ENCODE results near the gene GATA3. TPM values are rescaled to one million over a fixed set of nuclear protein-coding genes. Genes with fewer than 3 reads are reported as not detected.

GATA3 gene
- total RNA-seq, 1 donor from 2014 or later: 3.2 TPM

- no peak for ATAC-seq
- no peak for DNase-seq
- intact Hi-C loops (cut with DNase I): no loop called here
- Histone ChIP-seq H3K4me3 (no peak overlapping the region), H3K27ac (no peak overlapping the region), H3K27me3 (peaks cover 96% of the 10 kb centered on the region), H3K9me3 (no peaks in the 10 kb centered on the region), H3K4me1 (peaks cover 41% of the 10 kb centered on the region), H3K36me3 (no peaks in the 10 kb centered on the region)
- TF ChIP-seq CTCF (IDR thresholded peaks at IDR 0.05): no peak
Measured at GRCh38 chr10:8052341-8052955, 2.0 kb upstream of the GATA3 start.

GRCh38 chr10:8052956-8053445, 1.5 kb upstream of the GATA3 start:
- Histone ChIP-seq H3K9me3 (no peaks in the 10 kb centered on the region), H3K27ac (no peak overlapping the region), H3K4me1 (peaks cover 41% of the 10 kb centered on the region), H3K4me3 (peak overlapping the region; percentile 55), H3K36me3 (no peaks in the 10 kb centered on the region), H3K27me3 (peaks cover 90% of the 10 kb centered on the region)
- intact Hi-C loops (cut with DNase I): no loop called here
- DNase-seq (no peak), ATAC-seq (no peak)
- TF ChIP-seq CTCF (IDR thresholded peaks at IDR 0.05): no peak

- intact Hi-C loops (cut with DNase I): no loop called here
- Histone ChIP-seq H3K4me3 (peak overlapping the region; percentile 55), H3K9me3 (no peaks in the 10 kb centered on the region), H3K36me3 (no peaks in the 10 kb centered on the region), H3K27ac (no peak overlapping the region), H3K4me1 (peaks cover 41% of the 10 kb centered on the region), H3K27me3 (peaks cover 86% of the 10 kb centered on the region)
- TF ChIP-seq CTCF (IDR thresholded peaks at IDR 0.05): peak; percentile 78
- peak; percentile 90 for ATAC-seq
- DNase-seq: peak; percentile 91
Measured at GRCh38 chr10:8053446-8054243, 843 bp upstream of the GATA3 start.

GRCh38 chr10:8054244-8054493, 319 bp upstream of the GATA3 start:
- ATAC-seq (peak; percentile 1), DNase-seq (no peak)
- H3K9me3 ChIP-seq: no peaks in the 10 kb centered on the region
- peak overlapping the region; percentile 55 for H3K4me3 ChIP-seq
- intact Hi-C loops (cut with DNase I): no loop called here
- H3K27me3 ChIP-seq: peaks cover 86% of the 10 kb centered on the region
- H3K36me3 ChIP-seq: no peaks in the 10 kb centered on the region
- H3K27ac ChIP-seq: no peak overlapping the region
- TF ChIP-seq CTCF (IDR thresholded peaks at IDR 0.05): no peak
- H3K4me1 ChIP-seq: peaks cover 39% of the 10 kb centered on the region

- peak overlapping the region; percentile 65 for H3K27ac ChIP-seq
- ATAC-seq (peak; percentile 30), DNase-seq (no peak)
- TF ChIP-seq CTCF (IDR thresholded peaks at IDR 0.05): no peak
- peaks cover 38% of the 10 kb centered on the region for H3K4me1 ChIP-seq
- intact Hi-C loops (cut with DNase I): no loop called here
- no peaks in the 10 kb centered on the region for H3K9me3 ChIP-seq
- peak overlapping the region; percentile 55 for H3K4me3 ChIP-seq
- H3K36me3 ChIP-seq: no peaks in the 10 kb centered on the region
- H3K27me3 ChIP-seq: peaks cover 72% of the 10 kb centered on the region
Measured at GRCh38 chr10:8055420-8056349, 1.2 kb downstream of the GATA3 start.
